Psoas muscle (tissue), 8 donors: Measurements from ENCODE around the gene MMEL1. TPM values are rescaled to one million over a fixed set of nuclear protein-coding genes. Genes with fewer than 3 reads are reported as not detected.
"Not testable (repeated sequence)": the region's sequence is repeated elsewhere in the genome, so short reads cannot be mapped to it uniquely, and the experiment has no call there.

Experiments
- ATAC-seq, 4 donors: fragments of 200-7000 bp; cut with Tn5 transposase; one replicate each; pipeline ENCODE4 v1.9.1; 2020; ENCODE audit warnings: moderate library complexity in 3 of 4, mild to moderate bottlenecking in 2 of 4
- DNase-seq, 2 donors: peaks; one replicate each; pipeline ENCODE4 v3.0.0-alpha.2; 2020
- H3K27ac ChIP-seq: fragments of 200-600 bp; one replicate; pipeline ENCODE4 v1.8.0; 2022
- H3K27me3 ChIP-seq, 3 donors: fragments of 200-600 bp in 1 of 3; one replicate each; pipeline versions ENCODE4 v1.6.1 to v1.8.0; 2013 to 2022; ENCODE audit warnings: low read length in 2 of 3, mild to moderate bottlenecking in 2 of 3, moderate library complexity in 1 of 3; ENCODE audit not compliant: insufficient read depth in 3 of 3
- H3K36me3 ChIP-seq, 2 donors: fragments of 200-600 bp in 1 of 2; one replicate each; pipeline versions ENCODE4 v1.6.1 to v1.8.0; 2013 to 2022; ENCODE audit warnings: low read depth in 1 of 2, mild to moderate bottlenecking in 1 of 2, moderate library complexity in 1 of 2; ENCODE audit not compliant: insufficient read depth in 1 of 2
- H3K4me1 ChIP-seq: fragments of 200-600 bp; one replicate; pipeline ENCODE4 v1.8.0; 2022
- H3K4me3 ChIP-seq: fragments of 200-600 bp; one replicate; pipeline ENCODE4 v1.8.0; 2022; ENCODE audit warnings: mild to moderate bottlenecking
- H3K9me3 ChIP-seq: fragments of 200-600 bp; one replicate; pipeline ENCODE4 v1.8.0; 2022
- WGBS, 3 donors: extraction: QIAGEN DNeasy Blood & Tissue Kit; methylation state at CpG; one replicate each; pipeline versions ENCODE4 v1.1.6 to v1.1.7; 2013; 5-methylcytosine and 5-hydroxymethylcytosine counted together
- intact Hi-C, 2 donors: fragments of 100-400 bp; cut with DNase I; formaldehyde crosslinking; loops; one replicate each; pipeline versions ENCODE4 v1.11.0 to v1.14.2; 2022
- polyA plus RNA-seq, 3 donors: library from polyadenylated mRNA; stranded (reverse); fragments of 200-250 nt; gene quantifications; one replicate each; pipeline ENCODE4 v1.2.3, GENCODE V29; 2013
- total RNA-seq, 4 donors: library from RNA; stranded (reverse); fragmentation: NEBNext Ultra II Directional in 2 of 4; extraction: Animal tissue kit (Norgen Biotek cat#: 25700) in 2 of 4; gene quantifications; one replicate each; pipeline versions ENCODE4 v1.2.1 to v1.2.4, GENCODE V29; 2021 to 2023
- TF ChIP-seq, protein P1 (sequence below): fragments of 200-600 bp; IDR thresholded peaks from one replicate; pipeline ENCODE4 v1.8.0; 2022; ENCODE audit warnings: antibody characterized with exemption
- donor health status: healthy with polysubstance abuse.
- donor health status: DM: no; HTN: no; CAD: no; lungs with moderate emphysema.
- donor health status: Bipolar disorder and iron deficiency.
- donor health status: healthy.
- donor health status: DM: yes; HTN: yes; CAD: no.
- donor health status: DM: no; HTN: no; CAD: no.
- donor health status: DM: no; HTN: no; CAD: no.
- donor health status: DM: yes; HTN: yes; CAD: no.

The MMEL1 gene
- total and polyA plus RNA-seq, 7 donors: 0.08 to 0.89 (median 0.21) TPM; not detected in 2

DNA sequence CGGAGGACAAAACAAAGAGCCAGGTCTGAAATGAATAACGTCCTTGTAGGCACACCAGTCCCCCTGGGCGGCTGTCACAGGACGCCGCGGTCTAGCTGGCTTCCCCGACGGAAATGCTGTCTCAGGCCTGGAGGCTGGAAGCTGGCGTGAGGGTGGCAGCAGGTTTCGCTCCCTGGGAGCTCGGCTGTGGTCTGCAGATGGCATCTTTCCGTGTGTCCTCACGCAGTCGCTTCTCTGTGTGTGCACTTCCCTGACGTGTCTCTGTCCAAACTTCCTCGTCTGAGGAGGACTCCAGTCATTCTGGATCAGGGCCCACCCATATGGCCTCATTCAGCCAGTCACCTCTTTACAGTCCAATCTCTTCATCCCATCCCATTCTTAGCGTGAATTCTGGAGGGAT lies 62.5 kb downstream of the MMEL1 start:
- TF ChIP-seq, protein P1, sequence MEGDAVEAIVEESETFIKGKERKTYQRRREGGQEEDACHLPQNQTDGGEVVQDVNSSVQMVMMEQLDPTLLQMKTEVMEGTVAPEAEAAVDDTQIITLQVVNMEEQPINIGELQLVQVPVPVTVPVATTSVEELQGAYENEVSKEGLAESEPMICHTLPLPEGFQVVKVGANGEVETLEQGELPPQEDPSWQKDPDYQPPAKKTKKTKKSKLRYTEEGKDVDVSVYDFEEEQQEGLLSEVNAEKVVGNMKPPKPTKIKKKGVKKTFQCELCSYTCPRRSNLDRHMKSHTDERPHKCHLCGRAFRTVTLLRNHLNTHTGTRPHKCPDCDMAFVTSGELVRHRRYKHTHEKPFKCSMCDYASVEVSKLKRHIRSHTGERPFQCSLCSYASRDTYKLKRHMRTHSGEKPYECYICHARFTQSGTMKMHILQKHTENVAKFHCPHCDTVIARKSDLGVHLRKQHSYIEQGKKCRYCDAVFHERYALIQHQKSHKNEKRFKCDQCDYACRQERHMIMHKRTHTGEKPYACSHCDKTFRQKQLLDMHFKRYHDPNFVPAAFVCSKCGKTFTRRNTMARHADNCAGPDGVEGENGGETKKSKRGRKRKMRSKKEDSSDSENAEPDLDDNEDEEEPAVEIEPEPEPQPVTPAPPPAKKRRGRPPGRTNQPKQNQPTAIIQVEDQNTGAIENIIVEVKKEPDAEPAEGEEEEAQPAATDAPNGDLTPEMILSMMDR: no peak
- H3K4me1 ChIP-seq: no peaks in the 10 kb centered on the region
- no peak overlapping the region for H3K4me3 ChIP-seq
- no peaks in the 10 kb centered on the region for H3K36me3 ChIP-seq
- intact Hi-C loops: no loop called here
- peaks cover 0 to 9% (median 9%) of the 10 kb centered on the region in 3 donors for H3K27me3 ChIP-seq
- DNase-seq (peak in 1 of 2 donors; percentile 31), ATAC-seq (no peak)
- H3K9me3 ChIP-seq: no peaks in the 10 kb centered on the region
- 73 to 82% (median 79%) methylated on average over 17 of the region's 17 CpGs for WGBS, 3 donors
- H3K27ac ChIP-seq: no peak overlapping the region

DNA sequence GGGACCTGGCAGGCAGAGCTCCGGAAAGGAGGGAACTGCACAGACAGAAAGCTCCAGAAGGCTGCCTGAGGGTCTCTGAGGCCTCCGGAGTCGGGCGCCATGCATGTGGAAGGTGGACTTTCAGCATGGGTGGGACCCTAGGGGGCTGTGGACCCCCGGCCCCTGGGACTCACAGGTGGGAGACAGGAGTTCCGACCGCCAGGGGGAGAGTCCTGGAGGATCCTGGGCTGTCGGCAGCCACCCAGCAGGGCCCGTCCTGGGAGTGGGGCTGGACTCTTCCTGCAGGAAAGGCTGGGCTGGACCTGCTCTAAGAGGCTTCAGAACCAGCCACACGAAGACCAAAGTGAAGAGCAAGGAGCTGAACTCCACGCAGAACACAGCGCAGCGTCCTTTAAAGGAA lies 63.1 kb downstream of the MMEL1 start:
- H3K4me3 ChIP-seq, H3K4me1 ChIP-seq, ATAC-seq, intact Hi-C loops, H3K36me3 ChIP-seq, H3K27me3 ChIP-seq, H3K9me3 ChIP-seq, H3K27ac ChIP-seq: not testable (repeated sequence)
- WGBS, 3 donors: 76 to 91% (median 80%) methylated on average over 13 of the region's 13 CpGs
- DNase-seq: peak in 1 of 2 donors; percentile 41

DNA sequence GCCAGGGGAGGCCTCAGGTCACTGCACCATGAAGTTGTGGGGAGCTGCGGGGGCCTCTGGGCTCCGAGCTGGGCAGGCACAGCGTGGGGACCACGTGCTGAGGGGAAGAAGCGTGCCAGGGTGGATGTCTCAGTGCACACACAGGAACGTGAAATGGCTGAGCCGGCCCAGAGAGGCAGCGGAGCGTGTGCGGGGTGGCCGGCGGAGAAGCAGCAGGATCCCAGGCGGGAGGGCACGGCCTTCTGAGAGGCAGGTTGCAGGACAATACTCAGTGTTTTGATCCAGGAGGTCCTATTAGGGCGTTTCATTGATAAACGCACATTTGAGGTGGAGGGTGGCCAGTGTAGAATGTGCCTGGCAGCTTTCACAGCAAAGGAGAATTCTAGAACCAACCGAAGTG lies 63.8 kb downstream of the MMEL1 start:
- Histone ChIP-seq H3K27ac (no peak overlapping the region), H3K9me3 (no peaks in the 10 kb centered on the region), H3K4me3 (no peak overlapping the region), H3K27me3 (peaks cover 0 to 9% (median 8%) of the 10 kb centered on the region in 3 donors), H3K4me1 (no peaks in the 10 kb centered on the region), H3K36me3 (no peaks in the 10 kb centered on the region)
- DNase-seq (no peak), ATAC-seq (no peak)
- intact Hi-C loops: no loop called here
- 75 to 78% (median 75%) methylated on average over 14 to 17 of the region's 17 CpGs for WGBS, 3 donors
- TF ChIP-seq, protein P1: no peak

DNA sequence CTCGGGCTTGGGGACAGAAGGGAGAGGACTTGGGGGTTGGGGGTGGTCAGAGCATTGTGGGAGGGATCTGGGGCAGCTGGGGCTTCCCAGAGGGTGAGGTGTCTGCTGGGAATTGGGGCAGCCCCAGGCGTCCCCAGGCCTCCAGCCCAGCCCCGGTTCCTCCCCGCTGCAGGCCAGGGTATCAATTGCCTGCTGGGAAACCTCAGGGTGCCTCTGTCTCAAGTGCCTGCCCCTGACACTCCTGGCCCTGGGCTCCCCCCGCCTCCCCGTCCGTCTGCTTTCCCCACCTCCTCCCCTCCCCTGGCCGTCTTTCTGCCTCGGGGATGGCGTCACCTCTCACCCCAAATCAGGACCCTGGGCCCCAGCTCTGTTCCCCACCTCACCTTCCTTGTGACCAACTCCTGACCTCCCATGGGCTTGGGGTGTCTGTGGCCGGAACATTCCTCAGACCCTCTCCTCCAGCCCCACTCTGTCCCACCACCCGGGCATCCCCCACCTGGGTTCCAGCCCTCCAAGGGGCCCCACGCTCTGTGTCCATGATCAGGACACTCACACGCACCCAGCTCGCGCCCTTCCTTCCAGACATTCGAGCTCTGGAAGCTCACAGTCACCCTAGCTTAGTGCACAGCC lies 64.5 kb downstream of the MMEL1 start:
- H3K36me3 ChIP-seq, H3K27ac ChIP-seq, H3K27me3 ChIP-seq, H3K9me3 ChIP-seq, H3K4me1 ChIP-seq, ATAC-seq, H3K4me3 ChIP-seq, intact Hi-C loops: not testable (repeated sequence)
- peak in 1 of 2 donors; percentile 42 for DNase-seq
- WGBS, 3 donors: 25 to 60% (median 51%) methylated on average over 1 to 12 of the region's 17 CpGs

- intact Hi-C loops: no loop called here
- no peak for ATAC-seq
Measured at GRCh38 chr1:2567083-2567679, 65.6 kb downstream of the MMEL1 start.

More at GRCh38 chr1:2567083-2567679, 65.6 kb downstream of the MMEL1 start:
- Histone ChIP-seq H3K9me3 (no peaks in the 10 kb centered on the region), H3K4me3 (no peak overlapping the region), H3K36me3 (no peaks in the 10 kb centered on the region), H3K27ac (no peak overlapping the region), H3K4me1 (no peaks in the 10 kb centered on the region), H3K27me3 (peaks cover 0 to 6% (median 5%) of the 10 kb centered on the region in 3 donors)
- TF ChIP-seq, protein P1: no peak
- WGBS, 3 donors: 82 to 85% (median 84%) methylated on average over 15 to 16 of the region's 16 CpGs
- peak in 1 of 2 donors; percentile 37 for DNase-seq
